Measurements from ENCODE around the gene L1TD1.

GRCh38 chr1:62209931-62210595 lies 15.4 kb downstream of the L1TD1 start:
- TF ChIP-seq TFDP1 (CRISPR knock-in tag; IDR thresholded peaks at IDR 0.05; ENCODE audit: borderline replicate concordance) (no peak), CTCF (CRISPR knock-in tag; IDR thresholded peaks at IDR 0.05) (no peak)
